ENCODE data around the gene PTCD2. TPM values are rescaled to one million over a fixed set of nuclear protein-coding genes. Genes with fewer than 3 reads are reported as not detected.

Gene PTCD2
- total RNA-seq, 1 experiment from 2014 or later, result 19.3 TPM

GRCh38 chr5:72407078-72407477, 86.9 kb downstream of the PTCD2 start:
- Histone ChIP-seq H3K27ac (ENCODE audit: low read depth, low read length) (no peak overlapping the region), H3K79me2 (ENCODE audit: insufficient read depth, low read length) (no peaks in the 10 kb centered on the region), H3K9ac (ENCODE audit: low read length) (no peak overlapping the region), H3K9me3 (ENCODE audit: control insufficient read depth in 1 of 2, insufficient read depth in 1 of 2, low read depth in 1 of 2, low read length in 2 of 2) (no peaks in the 10 kb centered on the region), H3K36me3 (ENCODE audit: control insufficient read depth in 1 of 2, insufficient read depth in 2 of 2, low read length in 2 of 2) (no peaks in the 10 kb centered on the region), H3K9me2 (ENCODE audit: insufficient read depth) (no peaks in the 10 kb centered on the region), H3K4me3 (replicated peaks in 1 of 2; ENCODE audit: low read depth in 1 of 2, low read length in 2 of 2) (no peak overlapping the region), H3K4me1 (ENCODE audit: control insufficient read depth in 1 of 2, insufficient read depth in 2 of 2, low read length in 2 of 2) (no peaks in the 10 kb centered on the region), H3K27me3 (ENCODE audit: insufficient read depth, low read length) (0 out of 2 replicates have a peak, but pooled peaks cover 6% of the 10 kb centered on the region), H4K20me1 (ENCODE audit: insufficient read depth) (no peaks in the 10 kb centered on the region), H2AFZ (ENCODE audit: low read depth, low read length, poor library complexity, severe bottlenecking) (no peak overlapping the region), H3K4me2 (ENCODE audit: low read length) (no peak overlapping the region)
- POLR2A ChIA-PET, result no interaction called here
- intact Hi-C loops (cut with micrococcal nuclease), result no loop called here
- no peak for ATAC-seq
- no peak for DNase-seq (ENCODE audit: low read depth, low spot score)
- no TSS peak for BruUV-seq (replicated peaks)
- RAD21 ChIA-PET (ENCODE audit: low non-redundant PET in 1 of 2, low total read pairs in 2 of 2, uncharacterized antibody in 2 of 2, unreplicated experiment in 2 of 2), result no interaction called here
- TF ChIP-seq EGR1 (IDR thresholded peaks at IDR 0.05; ENCODE audit: low read depth) (no peak), SIN3A (IDR thresholded peaks at IDR 0.05; ENCODE audit: low read depth) (no peak), ZBTB33 (IDR thresholded peaks at IDR 0.05; ENCODE audit: extremely low read depth, insufficient replicate concordance, low read length) (no peak), ZFX (IDR thresholded peaks at IDR 0.05) (no peak), FOSL1 (IDR thresholded peaks at IDR 0.05; ENCODE audit: low read depth) (no peak), CEBPB (IDR thresholded peaks at IDR 0.05; ENCODE audit: low read depth) (no peak), CBX3 (IDR thresholded peaks at IDR 0.05; ENCODE audit: low read depth) (no peak), EZH2 (IDR thresholded peaks at IDR 0.05) (no peak), EZH2phosphoT487 (IDR thresholded peaks at IDR 0.05; ENCODE audit: borderline replicate concordance) (no peak), ELF1 (IDR thresholded peaks at IDR 0.05; ENCODE audit: borderline replicate concordance, low read depth) (no peak)
- CTCF ChIA-PET, result no interaction called here

- DNase-seq (ENCODE audit: low read depth, low spot score) (no peak), ATAC-seq (no peak)
- Histone ChIP-seq H4K20me1 (ENCODE audit: insufficient read depth) (no peaks in the 10 kb centered on the region), H3K27me3 (ENCODE audit: insufficient read depth, low read length) (0 out of 2 replicates have a peak, but pooled peaks cover 6% of the 10 kb centered on the region), H3K4me1 (ENCODE audit: control insufficient read depth in 1 of 2, insufficient read depth in 2 of 2, low read length in 2 of 2) (no peaks in the 10 kb centered on the region), H3K9me3 (ENCODE audit: control insufficient read depth in 1 of 2, insufficient read depth in 1 of 2, low read depth in 1 of 2, low read length in 2 of 2) (no peaks in the 10 kb centered on the region), H2AFZ (ENCODE audit: low read depth, low read length, poor library complexity, severe bottlenecking) (no peak overlapping the region), H3K9ac (ENCODE audit: low read length) (no peak overlapping the region), H3K4me2 (ENCODE audit: low read length) (no peak overlapping the region), H3K4me3 (replicated peaks in 1 of 2; ENCODE audit: low read depth in 1 of 2, low read length in 2 of 2) (no peak overlapping the region), H3K79me2 (ENCODE audit: insufficient read depth, low read length) (no peaks in the 10 kb centered on the region), H3K9me2 (ENCODE audit: insufficient read depth) (no peaks in the 10 kb centered on the region), H3K27ac (ENCODE audit: low read depth, low read length) (no peak overlapping the region), H3K36me3 (ENCODE audit: control insufficient read depth in 1 of 2, insufficient read depth in 2 of 2, low read length in 2 of 2) (no peaks in the 10 kb centered on the region)
- no TSS peak for BruUV-seq (replicated peaks)
- ChIA-PET RAD21 (ENCODE audit: low non-redundant PET in 1 of 2, low total read pairs in 2 of 2, uncharacterized antibody in 2 of 2, unreplicated experiment in 2 of 2) (no interaction called here), POLR2A (no interaction called here), CTCF (no interaction called here)
- TF ChIP-seq EZH2phosphoT487 (IDR thresholded peaks at IDR 0.05; ENCODE audit: borderline replicate concordance) (no peak), EZH2 (IDR thresholded peaks at IDR 0.05) (no peak), CEBPB (IDR thresholded peaks at IDR 0.05; ENCODE audit: low read depth) (no peak), POLR2AphosphoS5 (IDR thresholded peaks at IDR 0.05; ENCODE audit: low read depth, low read length) (no peak), TCF7L2 (IDR thresholded peaks at IDR 0.05; ENCODE audit: borderline replicate concordance, extremely low read depth, insufficient read depth, insufficient read length) (no peak), RAD21 (IDR thresholded peaks at IDR 0.05; ENCODE audit: low read depth) (no peak), EGR1 (IDR thresholded peaks at IDR 0.05; ENCODE audit: low read depth) (no peak), SIN3A (IDR thresholded peaks at IDR 0.05; ENCODE audit: low read depth) (no peak), ATF3 (IDR thresholded peaks at IDR 0.05) (no peak)
- intact Hi-C loops (cut with micrococcal nuclease), result no loop called here
Observed at GRCh38 chr5:72407541-72407940, 87.4 kb downstream of the PTCD2 start.

Measured in HCT116 (cell line).